Measurements from ENCODE around the gene KMT5C.

The KMT5C gene

GRCh38 chr19:55312621-55313512, 26.8 kb upstream of the KMT5C start:
- Histone ChIP-seq H4K20me1 (ENCODE audit: insufficient read depth) (no peaks in the 10 kb centered on the region), H2AFZ (ENCODE audit: low read depth) (no peak overlapping the region), H3K79me2 (ENCODE audit: insufficient read depth, low read depth) (no peaks in the 10 kb centered on the region), H3K36me3 (ENCODE audit: insufficient read depth) (no peaks in the 10 kb centered on the region), H3K4me3 (IDR thresholded peaks at IDR 0.05; ENCODE audit: insufficient read depth, low read depth, low read length) (no peak overlapping the region), H3K27me3 (ENCODE audit: insufficient read depth, low read depth) (no peaks in the 10 kb centered on the region), H3K4me2 (no peak overlapping the region), H3K27ac (no peak overlapping the region), H3K4me1 (ENCODE audit: low read depth, poor library complexity, severe bottlenecking) (no peaks in the 10 kb centered on the region), H3K9ac (no peak overlapping the region)
- TF ChIP-seq, protein P1, sequence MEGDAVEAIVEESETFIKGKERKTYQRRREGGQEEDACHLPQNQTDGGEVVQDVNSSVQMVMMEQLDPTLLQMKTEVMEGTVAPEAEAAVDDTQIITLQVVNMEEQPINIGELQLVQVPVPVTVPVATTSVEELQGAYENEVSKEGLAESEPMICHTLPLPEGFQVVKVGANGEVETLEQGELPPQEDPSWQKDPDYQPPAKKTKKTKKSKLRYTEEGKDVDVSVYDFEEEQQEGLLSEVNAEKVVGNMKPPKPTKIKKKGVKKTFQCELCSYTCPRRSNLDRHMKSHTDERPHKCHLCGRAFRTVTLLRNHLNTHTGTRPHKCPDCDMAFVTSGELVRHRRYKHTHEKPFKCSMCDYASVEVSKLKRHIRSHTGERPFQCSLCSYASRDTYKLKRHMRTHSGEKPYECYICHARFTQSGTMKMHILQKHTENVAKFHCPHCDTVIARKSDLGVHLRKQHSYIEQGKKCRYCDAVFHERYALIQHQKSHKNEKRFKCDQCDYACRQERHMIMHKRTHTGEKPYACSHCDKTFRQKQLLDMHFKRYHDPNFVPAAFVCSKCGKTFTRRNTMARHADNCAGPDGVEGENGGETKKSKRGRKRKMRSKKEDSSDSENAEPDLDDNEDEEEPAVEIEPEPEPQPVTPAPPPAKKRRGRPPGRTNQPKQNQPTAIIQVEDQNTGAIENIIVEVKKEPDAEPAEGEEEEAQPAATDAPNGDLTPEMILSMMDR (conservative IDR thresholded peaks at IDR 0.05; ENCODE audit: low read depth, low read length) = no peak

DNA sequence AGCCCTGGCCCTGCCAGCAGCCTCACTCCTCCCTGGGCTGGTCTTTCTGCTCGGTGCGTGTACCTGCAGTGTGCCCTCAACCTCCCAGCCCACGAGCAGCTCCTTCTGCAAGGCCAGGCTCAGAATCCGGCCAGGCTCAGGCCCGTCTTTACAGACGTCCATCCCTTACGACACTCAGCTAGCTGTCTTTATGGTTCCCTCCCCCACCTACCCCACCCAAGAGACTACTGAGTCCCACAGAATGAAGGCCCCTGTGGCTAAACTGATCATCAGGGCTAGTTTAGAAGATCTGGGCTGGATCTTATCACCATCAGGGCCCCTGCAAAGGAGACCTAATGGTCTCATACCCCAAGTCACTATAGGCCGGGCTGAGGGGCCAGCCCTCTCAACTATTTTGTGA, 25.3 kb upstream of the KMT5C start:
- no peak overlapping the region for H3K4me3 ChIP-seq (IDR thresholded peaks at IDR 0.05; ENCODE audit: insufficient read depth, low read depth, low read length)
- H3K27ac ChIP-seq = no peak overlapping the region
- TF ChIP-seq, protein P1 (conservative IDR thresholded peaks at IDR 0.05; ENCODE audit: low read depth, low read length) = no peak
- no peaks in the 10 kb centered on the region for H3K4me1 ChIP-seq (ENCODE audit: low read depth, poor library complexity, severe bottlenecking)
- H3K4me2 ChIP-seq = no peak overlapping the region
- H3K36me3 ChIP-seq (ENCODE audit: insufficient read depth) = no peaks in the 10 kb centered on the region
- no peaks in the 10 kb centered on the region for H4K20me1 ChIP-seq (ENCODE audit: insufficient read depth)
- no peak overlapping the region for H2AFZ ChIP-seq (ENCODE audit: low read depth)
- H3K9ac ChIP-seq = no peak overlapping the region
- H3K79me2 ChIP-seq (ENCODE audit: insufficient read depth, low read depth) = no peaks in the 10 kb centered on the region
- no peaks in the 10 kb centered on the region for H3K27me3 ChIP-seq (ENCODE audit: insufficient read depth, low read depth)

- H3K4me2 ChIP-seq = no peak overlapping the region
- H2AFZ ChIP-seq (ENCODE audit: low read depth) = no peak overlapping the region
- no peaks in the 10 kb centered on the region for H4K20me1 ChIP-seq (ENCODE audit: insufficient read depth)
- H3K36me3 ChIP-seq (ENCODE audit: insufficient read depth) = no peaks in the 10 kb centered on the region
- no peak overlapping the region for H3K27ac ChIP-seq
- no peaks in the 10 kb centered on the region for H3K79me2 ChIP-seq (ENCODE audit: insufficient read depth, low read depth)
- H3K27me3 ChIP-seq (ENCODE audit: insufficient read depth, low read depth) = no peaks in the 10 kb centered on the region; the same call in 1 of the 2 replicates
- no peak overlapping the region for H3K4me3 ChIP-seq (IDR thresholded peaks at IDR 0.05; ENCODE audit: insufficient read depth, low read depth, low read length)
- TF ChIP-seq, protein P1 (conservative IDR thresholded peaks at IDR 0.05; ENCODE audit: low read depth, low read length) = no peak
- no peaks in the 10 kb centered on the region for H3K4me1 ChIP-seq (ENCODE audit: low read depth, poor library complexity, severe bottlenecking)
- H3K9ac ChIP-seq = no peak overlapping the region
Observed at GRCh38 chr19:55315956-55316525, 23.6 kb upstream of the KMT5C start.

DNA sequence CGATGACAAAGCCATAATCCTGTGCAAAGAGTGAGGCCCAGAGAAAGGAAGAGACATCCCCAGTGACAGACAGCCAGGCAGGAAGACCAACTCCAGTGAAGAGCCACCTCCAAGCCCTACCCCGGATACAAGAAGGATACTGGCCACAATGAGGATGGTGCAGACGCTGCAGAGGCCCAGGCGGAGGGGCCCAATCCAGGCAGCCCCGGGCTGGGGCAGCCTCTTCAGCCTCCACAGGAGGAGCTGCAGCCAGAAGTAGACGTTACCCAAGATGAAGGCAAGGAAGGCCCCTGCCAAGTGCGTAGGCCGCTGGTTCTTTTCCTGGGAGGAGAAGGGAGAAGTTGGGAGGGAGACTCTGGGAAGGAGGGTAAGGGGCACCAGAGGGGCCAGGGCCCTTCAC, 23.0 kb upstream of the KMT5C start:
- no peak overlapping the region for H3K27ac ChIP-seq
- H3K79me2 ChIP-seq (ENCODE audit: insufficient read depth, low read depth) = no peaks in the 10 kb centered on the region
- H4K20me1 ChIP-seq (ENCODE audit: insufficient read depth) = no peaks in the 10 kb centered on the region
- H3K4me3 ChIP-seq (IDR thresholded peaks at IDR 0.05; ENCODE audit: insufficient read depth, low read depth, low read length) = no peak overlapping the region
- no peaks in the 10 kb centered on the region for H3K36me3 ChIP-seq (ENCODE audit: insufficient read depth)
- no peaks in the 10 kb centered on the region; the same call in 1 of the 2 replicates for H3K27me3 ChIP-seq (ENCODE audit: insufficient read depth, low read depth)
- TF ChIP-seq, protein P1 (conservative IDR thresholded peaks at IDR 0.05; ENCODE audit: low read depth, low read length) = no peak
- no peak overlapping the region for H3K4me2 ChIP-seq
- H2AFZ ChIP-seq (ENCODE audit: low read depth) = no peak overlapping the region
- no peak overlapping the region for H3K9ac ChIP-seq
- H3K4me1 ChIP-seq (ENCODE audit: low read depth, poor library complexity, severe bottlenecking) = no peaks in the 10 kb centered on the region

Data from KMS-11 (cell line).